ENCODE measurements around the gene FHAD1. TPM values are rescaled to one million over a fixed set of nuclear protein-coding genes. Genes with fewer than 3 reads are reported as not detected.

The FHAD1 gene
- total and polyA plus RNA-seq, 9 of the 15 experiments (the other 6 are each of a cell fraction or from before 2014, with no cell fraction given), result 0.32 to 2.1 (median 1.5) TPM; not detected in 1

DNA sequence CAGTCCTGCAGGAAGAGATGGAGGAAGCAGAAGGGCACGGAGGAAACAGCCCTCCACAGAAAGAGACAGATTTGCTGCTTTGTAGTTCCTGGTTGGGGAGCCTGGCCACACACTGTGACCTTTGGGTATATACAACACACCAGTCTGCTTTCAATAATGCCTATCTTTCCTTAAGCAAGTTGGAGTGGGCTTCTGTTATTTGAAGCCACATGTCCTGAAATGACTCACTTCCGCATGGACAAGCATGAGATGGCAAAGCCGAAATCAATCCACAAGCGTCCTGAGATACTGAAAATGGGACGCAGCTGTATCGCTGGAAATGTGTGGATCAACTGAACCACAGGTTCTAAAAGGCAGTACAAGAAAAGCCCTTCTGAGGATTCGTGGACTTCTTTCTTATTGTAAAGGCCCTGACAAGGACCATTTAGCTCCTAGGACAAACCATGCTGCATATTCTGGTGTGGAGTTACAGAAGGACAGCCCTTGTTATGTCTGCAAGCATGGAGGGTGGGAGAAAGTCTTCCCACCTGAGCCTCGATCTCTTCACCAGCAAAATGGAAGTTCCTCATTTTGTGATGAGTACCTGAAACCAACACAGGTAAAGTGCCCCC, 22.7 kb upstream of the FHAD1 start:
- intact Hi-C loops (cut with micrococcal nuclease), result no loop called here
- no peaks in the 10 kb centered on the region for H3K9me1 ChIP-seq (ENCODE audit: control insufficient read depth, insufficient read depth, low read length)
- H3K9ac ChIP-seq (ENCODE audit: insufficient read depth in 1 of 2, low read depth in 2 of 2, low read length in 2 of 2), result no peak overlapping the region
- H3K36me3 ChIP-seq (ENCODE audit: control insufficient read depth, insufficient read depth, low read length), result no peaks in the 10 kb centered on the region
- H3K9me3 ChIP-seq (replicated peaks; ENCODE audit: control insufficient read depth, insufficient read depth, low read depth, low read length), result no peaks in the 10 kb centered on the region
- ATAC-seq (no peak), DNase-seq (ENCODE audit: extremely low read depth in 1 of 4, low spot score in 3 of 4) (no peak), FAIRE-seq (no peak)
- BruUV-seq (replicated peaks), result no TSS peak
- peak overlapping the region; percentile 46 for H2AFZ ChIP-seq (ENCODE audit: low read depth, low read length)
- ChIA-PET POLR2A (interaction anchor here (0.6 to 1.2 kb wide), 3 partner anchors 19 to 79 kb away, joined by 3 read pairs; partner anchors contain the start of gene FHAD1), CTCF (ENCODE audit: low intra/inter-chr PET ratio) (no interaction called here)
- no peaks in the 10 kb centered on the region for H3K79me2 ChIP-seq (ENCODE audit: control insufficient read depth, insufficient read depth, low read length)
- no peak overlapping the region; the same call in 2 of the 3 replicates for H3K27ac ChIP-seq (ENCODE audit: extremely low read depth, low read depth, low read length)
- peaks cover 17 to 52% of the 10 kb centered on the region in 2 experiments for H3K27me3 ChIP-seq (ENCODE audit: control insufficient read depth in 2 of 2, insufficient read depth in 2 of 2, low read length in 2 of 2)
- peaks cover 0 to 10% of the 10 kb centered on the region in 2 experiments; a peak in 2 of 5 replicates for H3K4me1 ChIP-seq (replicated peaks in 1 of 2; ENCODE audit: control insufficient read depth in 2 of 2, insufficient read depth in 2 of 2, low read length in 2 of 2)
- H3K4me3 ChIP-seq, result no peak overlapping the region
- no peaks in the 10 kb centered on the region for H4K20me1 ChIP-seq (replicated peaks; ENCODE audit: control insufficient read depth, insufficient read depth, low read length)
- 14% methylated on average over 8 of the region's 8 CpGs for WGBS (ENCODE audit: insufficient coverage, low coverage, missing lambda C conversion rate)
- in situ Hi-C loops (cut with MboI), result no loop called here
- H3K4me2 ChIP-seq (ENCODE audit: insufficient read depth, low read length), result peak overlapping the region; percentile 1; the same call in 1 of the 2 replicates
- TF ChIP-seq ZNF134 (CRISPR knock-in tag; conservative IDR thresholded peaks at IDR 0.05), result no peak
- TF ChIP-seq JUN (IDR thresholded peaks at IDR 0.05; ENCODE audit: borderline replicate concordance, low read depth, low read length), result 0 out of 2 replicates have a peak, but pooled peaks have one; percentile 33
- TF ChIP-seq JUN (CRISPR knock-in tag; IDR thresholded peaks at IDR 0.05; ENCODE audit: borderline replicate concordance), result no peak
- TF ChIP-seq ZNF174 (CRISPR knock-in tag; IDR thresholded peaks at IDR 0.05), result no peak
- TF ChIP-seq, protein P1, sequence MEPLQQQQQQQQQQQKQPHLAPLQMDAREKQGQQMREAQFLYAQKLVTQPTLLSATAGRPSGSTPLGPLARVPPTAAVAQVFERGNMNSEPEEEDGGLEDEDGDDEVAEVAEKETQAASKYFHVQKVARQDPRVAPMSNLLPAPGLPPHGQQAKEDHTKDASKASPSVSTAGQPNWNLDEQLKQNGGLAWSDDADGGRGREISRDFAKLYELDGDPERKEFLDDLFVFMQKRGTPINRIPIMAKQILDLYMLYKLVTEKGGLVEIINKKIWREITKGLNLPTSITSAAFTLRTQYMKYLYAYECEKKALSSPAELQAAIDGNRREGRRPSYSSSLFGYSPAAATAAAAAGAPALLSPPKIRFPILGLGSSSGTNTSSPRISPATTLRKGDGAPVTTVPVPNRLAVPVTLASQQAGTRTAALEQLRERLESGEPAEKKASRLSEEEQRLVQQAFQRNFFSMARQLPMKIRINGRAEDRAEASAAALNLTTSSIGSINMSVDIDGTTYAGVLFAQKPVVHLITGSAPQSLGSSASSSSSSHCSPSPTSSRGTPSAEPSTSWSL (CRISPR knock-in tag; IDR thresholded peaks at IDR 0.05; ENCODE audit: borderline replicate concordance), result no peak
- TF ChIP-seq MYC (IDR thresholded peaks at IDR 0.05; ENCODE audit: low read depth, low read length), result peak; percentile 37; the same call in 1 of the 2 replicates
- no peak for TF ChIP-seq MYC (CRISPR knock-in tag; IDR thresholded peaks at IDR 0.05; ENCODE audit: borderline replicate concordance, low read depth)
- no peak for TF ChIP-seq TFAM (CRISPR knock-in tag; conservative IDR thresholded peaks at IDR 0.05)
- TF ChIP-seq DACH1 (IDR thresholded peaks at IDR 0.05; ENCODE audit: partially characterized antibody), result no peak
- TF ChIP-seq, protein P2, sequence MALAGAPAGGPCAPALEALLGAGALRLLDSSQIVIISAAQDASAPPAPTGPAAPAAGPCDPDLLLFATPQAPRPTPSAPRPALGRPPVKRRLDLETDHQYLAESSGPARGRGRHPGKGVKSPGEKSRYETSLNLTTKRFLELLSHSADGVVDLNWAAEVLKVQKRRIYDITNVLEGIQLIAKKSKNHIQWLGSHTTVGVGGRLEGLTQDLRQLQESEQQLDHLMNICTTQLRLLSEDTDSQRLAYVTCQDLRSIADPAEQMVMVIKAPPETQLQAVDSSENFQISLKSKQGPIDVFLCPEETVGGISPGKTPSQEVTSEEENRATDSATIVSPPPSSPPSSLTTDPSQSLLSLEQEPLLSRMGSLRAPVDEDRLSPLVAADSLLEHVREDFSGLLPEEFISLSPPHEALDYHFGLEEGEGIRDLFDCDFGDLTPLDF (CRISPR knock-in tag; IDR thresholded peaks at IDR 0.05), result no peak
- TF ChIP-seq PTTG1 (tag; IDR thresholded peaks at IDR 0.05; ENCODE audit: low read depth), result no peak
- peak; percentile 68 for TF ChIP-seq ETV5 (CRISPR knock-in tag; IDR thresholded peaks at IDR 0.05; ENCODE audit: low read depth)
- TF ChIP-seq STAT5A (IDR thresholded peaks at IDR 0.05; ENCODE audit: borderline replicate concordance, low read length), result no peak
- TF ChIP-seq YY1 (IDR thresholded peaks at IDR 0.05; ENCODE audit: borderline replicate concordance in 1 of 3, control insufficient read depth in 1 of 3, extremely low read depth in 1 of 3, insufficient read depth in 3 of 3, insufficient read length in 1 of 3, insufficient replicate concordance in 2 of 3, low read depth in 1 of 3, low read length in 2 of 3), result no peak
- no peak for TF ChIP-seq FUS (optimal IDR thresholded peaks at IDR 0.05; ENCODE audit: low read depth, low read length)
- TF ChIP-seq NFRKB (IDR thresholded peaks at IDR 0.05; ENCODE audit: low read depth), result 0 out of 2 replicates have a peak, but pooled peaks have one; percentile 12
- TF ChIP-seq, protein P3, sequence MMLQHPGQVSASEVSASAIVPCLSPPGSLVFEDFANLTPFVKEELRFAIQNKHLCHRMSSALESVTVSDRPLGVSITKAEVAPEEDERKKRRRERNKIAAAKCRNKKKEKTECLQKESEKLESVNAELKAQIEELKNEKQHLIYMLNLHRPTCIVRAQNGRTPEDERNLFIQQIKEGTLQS (IDR thresholded peaks at IDR 0.05), result peak; percentile 32; the same call in 1 of the 2 replicates
- TF ChIP-seq, protein P3 (CRISPR knock-in tag; conservative IDR thresholded peaks at IDR 0.05), result no peak
- no peak for TF ChIP-seq ZSCAN32 (CRISPR knock-in tag; IDR thresholded peaks at IDR 0.05)

Measured in K562 (cell line).